ENCODE data around the gene ADAMTSL1.

- TF ChIP-seq ZNF165 (CRISPR knock-in tag; IDR thresholded peaks at IDR 0.05; ENCODE audit: borderline replicate concordance) (no peak), MITF (IDR thresholded peaks at IDR 0.05) (no peak), BDP1 (IDR thresholded peaks at IDR 0.05; ENCODE audit: insufficient read depth, insufficient read length) (no peak), TCF7L2 (IDR thresholded peaks at IDR 0.05; ENCODE audit: low read depth, low read length) (no peak), MXI1 (IDR thresholded peaks at IDR 0.05; ENCODE audit: low read depth, low read length) (no peak), CEBPZ (IDR thresholded peaks at IDR 0.05; ENCODE audit: borderline replicate concordance, low read depth, low read length) (no peak), POLR2A (conservative IDR thresholded peaks at IDR 0.05) (no peak), PATZ1 (CRISPR knock-in tag; IDR thresholded peaks at IDR 0.05; ENCODE audit: borderline replicate concordance) (no peak), NFE2 (IDR thresholded peaks at IDR 0.05; ENCODE audit: low read depth) (no peak), CAMTA2 (CRISPR knock-in tag; conservative IDR thresholded peaks at IDR 0.05) (no peak)
Measured at GRCh38 chr9:18437315-18438201, 36.4 kb upstream of the ADAMTSL1 start.

Data from K562 (cell line).